Ovary (tissue), 9 donors: ENCODE measurements around the gene MSH3. TPM values are rescaled to one million over a fixed set of nuclear protein-coding genes. Genes with fewer than 3 reads are reported as not detected.

Experiments used
- DNase-seq, 5 donors: peaks; one replicate each; pipeline ENCODE4 v3.0.0-alpha.2; 2019 to 2020
- H3K27ac ChIP-seq, 2 donors: fragments of 200-600 bp; one replicate each; pipeline versions ENCODE4 v1.5.1 to v1.8.0; 2019 to 2022
- H3K27me3 ChIP-seq: fragments of 200-600 bp; one replicate; pipeline ENCODE4 v1.8.0; 2022
- H3K36me3 ChIP-seq: fragments of 200-600 bp; sonication (generic); one replicate; pipeline ENCODE4 v1.5.1; 2019
- H3K4me1 ChIP-seq: one replicate; pipeline ENCODE4 v1.8.1; 2013; ENCODE audit warnings: mild to moderate bottlenecking, moderate library complexity; ENCODE audit not compliant: insufficient read depth
- H3K4me3 ChIP-seq: fragments of 200-600 bp; sonication (generic); one replicate; pipeline ENCODE4 v1.5.1; 2017
- H3K9me3 ChIP-seq, 2 donors: fragments of 200-600 bp in 1 of 2; sonication (generic) in 1 of 2; one replicate each; pipeline versions ENCODE4 v1.5.1 to v1.8.1; 2013 to 2019; ENCODE audit warnings: mild to moderate bottlenecking in 1 of 2, moderate library complexity in 1 of 2
- CTCF ChIP-seq, 3 donors: fragments of 450-650 bp in 2 of 3; fragments of 200-600 bp in 1 of 3; IDR thresholded peaks; one replicate each; pipeline versions ENCODE4 v1.5.1 to v1.8.0; 2016 to 2022; ENCODE audit warnings: antibody characterized with exemption in 3 of 3, mild to moderate bottlenecking in 1 of 3
- EP300 ChIP-seq: sonication (generic); formaldehyde crosslinking; IDR thresholded peaks from one replicate; pipeline ENCODE4 v1.6.1; 2017; ENCODE audit warnings: antibody characterized with exemption
- POLR2A ChIP-seq: fragments of 450-650 bp; IDR thresholded peaks from one replicate; pipeline ENCODE4 v1.6.1; 2017; ENCODE audit warnings: antibody characterized with exemption, mild to moderate bottlenecking, moderate library complexity
- WGBS, 3 donors: extraction: QIAGEN DNeasy Blood & Tissue Kit in 1 of 3; methylation state at CpG; one replicate each; pipeline versions ENCODE4 v1.1.5 to v1.1.7; 2013 to 2017; 5-methylcytosine and 5-hydroxymethylcytosine counted together
- intact Hi-C, 4 donors: fragments of 100-400 bp; cut with DNase I; formaldehyde crosslinking; loops; one replicate each; pipeline versions ENCODE4 v1.11.0 to v1.15.1; 2022 to 2023
- polyA plus RNA-seq, 2 donors: library from polyadenylated mRNA; stranded (reverse); fragments of 200-250 nt in 1 of 2; fragments of 350-450 nt in 1 of 2; fragmentation: Illumina TruSeq in 1 of 2; extraction: RNeasy Lipid Tissue Mini Kit (QIAGEN cat#74804) in 1 of 2; gene quantifications; one replicate each; pipeline ENCODE4 v1.2.3, GENCODE V29; 2013 to 2014
- total RNA-seq, 7 donors: library from RNA; depleted of rRNA in 2 of 7; stranded (reverse); fragments of >200 nt in 2 of 7; fragmentation: NEBNext Ultra II Directional in 3 of 7; extraction: Animal tissue kit (Norgen Biotek cat#: 25700) in 3 of 7; gene quantifications; one replicate each; pipeline versions ENCODE4 v1.1.0 to v1.2.4, GENCODE V29; 2016 to 2023
- donor health status: DM: no; HTN: no; CAD: no; lungs with moderate emphysema.
- donor health status: DM: no; HTN: no; CAD: no.
- donor health status: Bipolar disorder and iron deficiency.
- donor health status: DM: yes; HTN: yes; CAD: no.
- donor health status: DM: no; HTN: no; CAD: no.
- donor health status: DM: yes; HTN: yes; CAD: no.

Gene MSH3
- total and polyA plus RNA-seq, 9 donors, result 5.1 to 17.0 (median 13.1) TPM

- DNase-seq, result no peak
- TF ChIP-seq EP300 (no peak), POLR2A (no peak), CTCF (IDR thresholded peaks at IDR 0.05) (no peak)
- intact Hi-C loops, result no loop called here
- 35 to 47% (median 45%) methylated on average over 4 of the region's 4 CpGs for WGBS, 3 donors
- no peaks in the 10 kb centered on the region for H3K9me3 ChIP-seq
- no peak overlapping the region for H3K4me3 ChIP-seq
- H3K27me3 ChIP-seq, result no peaks in the 10 kb centered on the region
- H3K36me3 ChIP-seq, result no peaks in the 10 kb centered on the region
- no peak overlapping the region for H3K27ac ChIP-seq
- H3K4me1 ChIP-seq, result no peaks in the 10 kb centered on the region
Observed at GRCh38 chr5:80644900-80645299, 9.6 kb upstream of the MSH3 start.

GRCh38 chr5:80646926-80647325, 7.5 kb upstream of the MSH3 start:
- 57 to 62% (median 60%) methylated on average over 3 of the region's 3 CpGs for WGBS, 3 donors

GRCh38 chr5:80653502-80653901, 950 bp upstream of the MSH3 start:
- Histone ChIP-seq H3K4me1 (peaks cover 3% of the 10 kb centered on the region), H3K36me3 (no peaks in the 10 kb centered on the region), H3K9me3 (no peaks in the 10 kb centered on the region), H3K27me3 (no peaks in the 10 kb centered on the region), H3K4me3 (no peak overlapping the region), H3K27ac (no peak overlapping the region)
- no peak for TF ChIP-seq EP300
- no peak for TF ChIP-seq POLR2A
- TF ChIP-seq CTCF (IDR thresholded peaks at IDR 0.05), result no peak
- 40 to 47% (median 43%) methylated on average over 8 of the region's 8 CpGs for WGBS, 3 donors
- DNase-seq, result no peak
- intact Hi-C loops, result no loop called here

More at GRCh38 chr5:80646926-80647325, 7.5 kb upstream of the MSH3 start:
- no peaks in the 10 kb centered on the region for H3K9me3 ChIP-seq
- TF ChIP-seq EP300, result no peak
- no peaks in the 10 kb centered on the region for H3K4me1 ChIP-seq
- H3K4me3 ChIP-seq, result no peak overlapping the region
- no peak overlapping the region for H3K27ac ChIP-seq
- no peaks in the 10 kb centered on the region for H3K27me3 ChIP-seq
- DNase-seq, result no peak
- H3K36me3 ChIP-seq, result no peaks in the 10 kb centered on the region
- intact Hi-C loops, result no loop called here

GRCh38 chr5:80654054-80654390, 430 bp upstream of the MSH3 start:
- H3K27me3 ChIP-seq, result no peaks in the 10 kb centered on the region
- intact Hi-C loops, result no loop called here
- H3K4me1 ChIP-seq, result peaks cover 3% of the 10 kb centered on the region
- no peaks in the 10 kb centered on the region for H3K36me3 ChIP-seq
- DNase-seq, result no peak
- peak overlapping the region; percentile 98 for H3K4me3 ChIP-seq
- H3K27ac ChIP-seq, result no peak overlapping the region
- H3K9me3 ChIP-seq, result no peaks in the 10 kb centered on the region
- TF ChIP-seq CTCF (IDR thresholded peaks at IDR 0.05) (no peak), POLR2A (no peak)
- WGBS, 3 donors, result 0 to 1% (median 1%) methylated on average over 17 to 24 of the region's 24 CpGs

- Histone ChIP-seq H3K4me1 (peaks cover 3% of the 10 kb centered on the region), H3K4me3 (peak overlapping the region; percentile 98), H3K27ac (peak overlapping the region in 1 of 2 donors; percentile 94), H3K9me3 (no peaks in the 10 kb centered on the region), H3K27me3 (no peaks in the 10 kb centered on the region), H3K36me3 (no peaks in the 10 kb centered on the region)
- DNase-seq, result no peak
- intact Hi-C loops, result no loop called here
- 19 to 21% (median 21%) methylated on average over 7 of the region's 7 CpGs for WGBS, 3 donors
- TF ChIP-seq POLR2A (no peak), EP300 (no peak), CTCF (IDR thresholded peaks at IDR 0.05) (no peak)
Observed at GRCh38 chr5:80655231-80655774, 851 bp downstream of the MSH3 start.
